GM18498 (cell line): ENCODE results near the gene PPP4C.
A peak's percentile ranks its signal among the peaks of the same experiment; 100 is the strongest.
"Not testable (repeated sequence)": the region's sequence is repeated elsewhere in the genome, so short reads cannot be mapped to it uniquely, and the experiment has no call there.

ENCODE experiments used
- ATAC-seq: cut with Tn5 transposase; IDR thresholded peaks from one replicate; pipeline ENCODE4 v1.9.1; 2021; ENCODE audit warnings: mild to moderate bottlenecking, moderate library complexity; ENCODE audit not compliant: unreplicated experiment

The PPP4C gene

GRCh38 chr16:30075503-30076275 lies at the start of gene PPP4C:
Gene PPP4C (plus strand): TSS chr16:30075994. CDS start chr16:30076378, 384 bp downstream.
- peak; percentile 77 for ATAC-seq

GRCh38 chr16:30026449-30026848 lies 49.3 kb upstream of the PPP4C start:
- ATAC-seq: no peak

- ATAC-seq: no peak
Observed at GRCh38 chr16:30027588-30028437, 48.0 kb upstream of the PPP4C start.

- ATAC-seq: no peak
Observed at GRCh38 chr16:30028438-30029076, 47.2 kb upstream of the PPP4C start.

GRCh38 chr16:30030011-30030685 lies 45.6 kb upstream of the PPP4C start:
- no peak for ATAC-seq

- no peak for ATAC-seq
Observed at GRCh38 chr16:30030841-30031413, 44.9 kb upstream of the PPP4C start, which contains the start of gene TLCD3B. Gene TLCD3B (minus strand): TSS chr16:30031271. CDS start chr16:30030527, 744 bp downstream.

- ATAC-seq: no peak
Observed at GRCh38 chr16:30031477-30031918, 44.3 kb upstream of the PPP4C start.

GRCh38 chr16:30032083-30032819 lies 43.5 kb upstream of the PPP4C start:
- ATAC-seq: no peak

- ATAC-seq: no peak
Observed at GRCh38 chr16:30033270-30033669, 42.5 kb upstream of the PPP4C start.

GRCh38 chr16:30040221-30040620 lies 35.6 kb upstream of the PPP4C start:
- no peak for ATAC-seq

- not testable (repeated sequence) for ATAC-seq
Observed at GRCh38 chr16:30040690-30041089, 35.1 kb upstream of the PPP4C start.

GRCh38 chr16:30041841-30042240 lies 34.0 kb upstream of the PPP4C start:
- ATAC-seq: no peak

- no peak for ATAC-seq
Observed at GRCh38 chr16:30046178-30046577, 29.6 kb upstream of the PPP4C start.

- ATAC-seq: no peak
Observed at GRCh38 chr16:30046588-30046987, 29.2 kb upstream of the PPP4C start.

- ATAC-seq: no peak
Observed at GRCh38 chr16:30049871-30050270, 25.9 kb upstream of the PPP4C start.

GRCh38 chr16:30051518-30051917 lies 24.3 kb upstream of the PPP4C start:
- ATAC-seq: no peak

GRCh38 chr16:30052671-30053372 lies 23.0 kb upstream of the PPP4C start:
- ATAC-seq: peak; percentile 69

GRCh38 chr16:30053376-30054015 lies 22.3 kb upstream of the PPP4C start:
- ATAC-seq: no peak

GRCh38 chr16:30054451-30054850 lies 21.3 kb upstream of the PPP4C start:
- no peak for ATAC-seq
